NCI-H226 (cell line): ENCODE data around the gene PDCD1.
"Not testable (repeated sequence)": the region's sequence is repeated elsewhere in the genome, so short reads cannot be mapped to it uniquely, and the experiment has no call there.

ENCODE experiments used
- DNase-seq: peaks from one replicate; pipeline ENCODE4 v3.0.0-alpha.2; 2015

Gene PDCD1

DNA sequence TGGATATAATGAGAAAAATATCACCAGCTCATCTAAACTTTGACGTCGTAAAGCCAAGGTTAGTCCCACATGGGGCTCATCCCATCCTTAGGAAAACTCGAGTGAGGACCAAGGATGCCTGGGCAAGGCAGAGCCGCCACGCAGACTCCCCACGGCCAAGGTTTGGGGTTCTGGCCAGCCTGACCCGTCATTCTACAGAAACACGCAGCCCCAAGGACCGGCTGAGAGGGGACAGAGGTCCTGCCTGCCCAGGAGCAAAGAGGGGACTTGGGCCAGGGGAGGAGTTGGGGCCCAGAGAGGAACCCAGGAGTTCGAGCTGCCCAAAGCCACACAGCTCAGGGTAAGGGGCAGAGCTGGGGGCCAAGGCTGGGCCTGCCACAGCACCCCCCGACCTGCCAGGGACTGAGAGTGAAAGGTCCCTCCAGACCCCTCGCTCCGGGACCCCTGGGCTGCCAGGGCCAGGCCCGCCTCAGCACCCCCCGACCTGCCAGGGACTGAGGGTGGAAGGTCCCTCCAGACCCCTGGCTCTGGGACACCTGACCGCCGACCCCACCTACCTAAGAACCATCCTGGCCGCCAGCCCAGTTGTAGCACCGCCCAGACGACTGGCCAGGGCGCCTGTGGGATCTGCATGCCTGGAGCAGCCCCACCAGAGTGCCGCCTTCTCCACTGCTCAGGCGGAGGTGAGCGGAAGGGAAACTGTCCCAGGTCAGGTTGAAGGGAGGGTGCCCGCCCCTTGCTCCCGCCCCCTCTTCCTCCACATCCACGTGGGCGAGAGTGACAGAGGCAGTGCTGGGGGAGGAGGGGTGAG, at the start of gene PDCD1:
Gene PDCD1, minus strand, starts transcription at position 689 of the 811 bp plus-strand sequence. Its CDS starts 56 bp downstream, at position 633.
- DNase-seq = no peak

- DNase-seq = not testable (repeated sequence)
Observed at GRCh38 chr2:241907831-241908230, 49.1 kb upstream of the PDCD1 start.

- no peak for DNase-seq
Observed at GRCh38 chr2:241906826-241907570, 48.3 kb upstream of the PDCD1 start.

- not testable (repeated sequence) for DNase-seq
Observed at GRCh38 chr2:241906378-241906770, 47.7 kb upstream of the PDCD1 start.

DNA sequence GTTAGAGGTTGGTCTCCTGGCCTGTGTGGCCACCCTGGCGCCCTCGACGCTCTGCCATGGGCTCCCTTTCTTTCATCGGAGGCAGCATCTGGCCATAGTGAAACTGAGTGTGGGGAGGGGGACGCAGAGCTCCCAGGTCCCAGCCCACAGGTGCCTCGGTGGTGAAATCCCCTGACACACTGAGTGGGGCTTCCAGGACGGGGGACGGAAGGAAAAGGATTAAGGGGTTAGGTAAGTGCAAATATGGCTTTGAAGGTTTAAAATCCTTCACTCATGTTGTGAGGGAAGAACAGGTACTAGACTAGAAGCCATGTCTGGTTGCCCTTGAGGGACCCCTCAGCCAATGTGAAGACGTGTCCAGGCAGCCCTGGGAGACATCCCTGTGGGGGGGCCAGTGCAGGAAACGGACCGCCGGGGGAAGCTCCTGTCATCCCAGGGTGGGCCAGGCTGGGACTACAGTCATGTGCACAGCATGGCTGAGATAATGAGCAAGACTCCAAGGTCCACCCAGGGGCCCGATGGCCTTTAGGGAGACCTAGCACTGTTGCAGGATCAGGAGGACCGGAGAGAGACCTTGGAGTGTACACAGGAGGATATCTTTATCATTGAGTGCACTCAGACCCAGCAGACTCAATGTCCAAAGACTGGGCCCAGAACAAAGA, 47.2 kb upstream of the PDCD1 start:
- no peak for DNase-seq

DNA sequence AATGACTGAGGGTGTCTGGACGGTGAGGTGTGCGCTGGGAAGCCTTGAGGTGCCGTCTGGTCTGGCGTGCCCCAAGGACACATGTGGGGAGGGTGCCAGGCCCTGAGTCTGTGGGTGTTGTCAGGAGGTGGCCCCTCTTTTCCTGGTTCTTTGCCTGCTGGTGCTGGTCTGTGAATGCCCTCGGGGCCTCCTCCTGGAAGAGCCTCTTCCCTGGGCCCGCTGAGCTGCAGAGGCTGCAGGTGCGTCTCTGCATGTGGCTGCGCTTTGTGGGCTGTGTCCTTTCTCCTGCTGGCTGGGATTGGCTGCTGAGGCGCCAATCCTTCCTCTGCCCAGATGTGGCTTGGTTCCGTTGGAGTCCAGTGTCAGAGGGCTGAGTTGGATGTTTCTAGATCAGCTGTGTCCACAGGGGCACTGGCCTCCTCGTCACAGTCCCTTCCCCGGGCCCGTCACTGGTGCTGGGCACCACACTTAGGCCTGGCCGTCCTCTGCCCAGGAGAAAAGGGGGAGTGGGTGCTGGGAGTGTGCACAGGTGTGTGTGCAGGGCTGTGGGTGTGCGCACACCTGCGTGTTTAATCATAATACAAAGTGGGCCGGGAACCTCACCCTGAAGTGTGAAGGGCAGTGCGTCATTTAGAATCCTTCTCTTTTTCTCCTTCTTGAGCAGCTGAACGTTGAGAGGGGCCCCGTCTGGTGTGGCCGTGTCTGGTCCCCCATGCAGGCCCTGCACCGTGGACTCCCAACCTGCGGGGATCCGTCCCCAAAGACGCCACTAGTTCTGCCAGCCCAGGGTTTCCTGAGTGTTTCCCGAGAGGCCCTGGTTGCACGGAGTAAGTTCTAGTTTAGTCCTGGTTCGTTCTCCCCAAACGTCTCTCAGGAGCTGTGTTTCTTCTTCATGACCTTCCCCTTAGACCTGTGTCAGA, 46.4 kb upstream of the PDCD1 start:
- no peak for DNase-seq

DNA sequence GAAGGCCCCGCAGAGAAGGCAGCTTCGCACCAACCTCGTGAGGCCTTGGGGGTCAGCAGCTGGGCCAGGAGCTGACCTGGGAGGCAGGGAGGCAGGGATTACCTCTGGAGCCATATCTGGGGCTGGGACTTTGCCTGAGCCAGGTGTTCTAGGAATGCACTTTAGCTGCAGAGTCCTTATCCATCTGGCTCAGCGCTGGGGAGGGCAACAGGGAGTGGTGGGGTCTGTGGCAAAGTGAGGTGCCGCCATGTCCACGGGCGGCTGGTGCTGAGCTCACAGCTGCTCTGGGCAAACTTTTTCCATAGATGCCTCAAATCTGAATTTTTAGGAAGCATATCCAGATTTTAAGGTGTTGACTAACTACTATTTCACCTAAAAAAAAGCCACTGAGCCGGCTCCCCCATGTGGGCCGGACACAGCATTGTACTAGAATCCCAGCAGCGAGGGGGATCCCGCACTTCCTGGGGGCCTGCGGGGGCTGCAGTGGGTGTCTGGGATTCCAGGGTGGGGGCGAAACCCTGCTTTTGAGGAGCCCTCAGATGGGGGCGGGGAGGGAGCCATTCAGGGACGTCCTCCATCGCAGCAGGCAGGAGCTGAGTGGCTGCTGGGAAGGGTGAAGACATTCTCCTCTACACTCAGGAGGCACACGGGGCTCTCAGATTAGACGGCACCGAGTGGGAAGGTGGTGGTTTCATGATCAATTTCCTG, 45.5 kb upstream of the PDCD1 start:
- DNase-seq = no peak

DNA sequence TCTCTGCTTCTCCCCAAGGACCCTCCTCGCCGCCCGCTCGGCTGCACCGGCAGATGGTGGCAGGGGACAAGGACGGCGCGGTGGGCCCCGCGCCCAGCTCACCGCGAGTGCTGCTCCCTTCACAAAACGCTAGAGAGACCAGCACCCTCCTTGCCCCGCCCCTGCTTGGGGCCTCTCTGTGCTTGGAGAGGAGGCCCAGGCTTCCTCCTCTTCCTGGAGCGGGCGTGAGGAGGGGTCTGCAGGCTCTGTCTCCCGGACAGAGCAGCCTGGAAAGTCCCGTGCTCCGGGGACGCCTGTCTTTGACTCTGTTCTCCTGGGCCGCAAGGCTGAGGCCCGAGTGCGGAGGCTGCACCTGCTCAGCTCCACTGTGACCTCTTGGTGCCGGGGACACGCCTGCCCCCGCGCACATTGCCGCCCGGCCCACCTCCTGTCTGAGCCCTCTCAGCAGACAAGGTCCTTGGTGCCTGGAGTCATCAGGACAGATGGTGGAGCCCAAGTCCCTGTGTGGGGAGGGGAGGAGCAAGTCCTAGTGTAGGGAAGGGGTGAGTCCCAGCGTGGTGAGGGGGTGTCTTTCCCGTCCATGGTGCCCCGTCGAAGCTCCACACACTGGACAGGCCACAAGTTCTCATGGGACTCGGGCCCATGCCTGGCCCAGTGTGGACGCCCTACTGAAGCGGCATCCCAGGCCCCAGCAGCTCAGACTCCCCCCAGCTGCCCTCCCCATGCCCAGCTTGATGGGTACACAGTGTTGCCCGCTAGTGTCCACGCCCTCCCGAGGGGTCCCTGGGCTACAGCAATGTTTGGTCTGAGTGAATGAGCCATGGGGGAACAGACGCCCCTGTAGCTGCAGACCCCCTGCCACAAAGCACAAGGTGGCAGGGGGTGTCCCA, 44.7 kb upstream of the PDCD1 start:
- no peak for DNase-seq

DNA sequence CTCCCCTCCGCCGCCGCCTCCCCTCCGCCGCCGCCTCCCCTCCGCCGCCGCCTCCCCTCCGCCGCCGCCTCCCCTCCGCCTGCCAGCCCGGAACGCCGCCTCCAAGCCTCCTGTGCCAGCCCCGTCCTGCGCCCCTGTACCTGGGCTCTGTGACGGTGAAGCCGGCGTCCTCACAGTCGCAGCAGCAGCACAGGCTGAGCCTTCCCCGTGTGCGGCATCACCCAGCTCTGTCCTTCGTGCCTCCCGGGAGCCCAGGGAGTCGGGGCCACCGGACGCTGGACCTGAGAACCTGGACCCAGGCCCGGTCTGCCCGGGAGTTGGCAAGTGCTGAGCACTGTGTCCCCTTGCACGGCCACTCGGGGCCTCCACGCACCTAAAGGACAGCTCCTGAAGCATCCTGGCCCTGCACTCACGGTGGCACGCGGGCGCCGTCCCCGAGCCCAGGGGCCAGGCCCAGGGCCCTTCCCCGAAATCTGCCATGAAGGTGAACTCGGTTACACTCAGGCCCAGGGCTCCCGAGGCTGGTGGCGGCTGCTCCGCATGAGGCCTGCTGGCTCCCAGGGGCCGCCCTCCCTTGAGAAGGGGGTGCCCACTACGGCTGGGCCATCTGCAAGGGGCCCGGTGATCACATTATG, 43.8 kb upstream of the PDCD1 start:
- no peak for DNase-seq

- no peak for DNase-seq
Observed at GRCh38 chr2:241901500-241902351, 43.0 kb upstream of the PDCD1 start.

GRCh38 chr2:241901018-241901380, 42.3 kb upstream of the PDCD1 start:
- DNase-seq = no peak

DNA sequence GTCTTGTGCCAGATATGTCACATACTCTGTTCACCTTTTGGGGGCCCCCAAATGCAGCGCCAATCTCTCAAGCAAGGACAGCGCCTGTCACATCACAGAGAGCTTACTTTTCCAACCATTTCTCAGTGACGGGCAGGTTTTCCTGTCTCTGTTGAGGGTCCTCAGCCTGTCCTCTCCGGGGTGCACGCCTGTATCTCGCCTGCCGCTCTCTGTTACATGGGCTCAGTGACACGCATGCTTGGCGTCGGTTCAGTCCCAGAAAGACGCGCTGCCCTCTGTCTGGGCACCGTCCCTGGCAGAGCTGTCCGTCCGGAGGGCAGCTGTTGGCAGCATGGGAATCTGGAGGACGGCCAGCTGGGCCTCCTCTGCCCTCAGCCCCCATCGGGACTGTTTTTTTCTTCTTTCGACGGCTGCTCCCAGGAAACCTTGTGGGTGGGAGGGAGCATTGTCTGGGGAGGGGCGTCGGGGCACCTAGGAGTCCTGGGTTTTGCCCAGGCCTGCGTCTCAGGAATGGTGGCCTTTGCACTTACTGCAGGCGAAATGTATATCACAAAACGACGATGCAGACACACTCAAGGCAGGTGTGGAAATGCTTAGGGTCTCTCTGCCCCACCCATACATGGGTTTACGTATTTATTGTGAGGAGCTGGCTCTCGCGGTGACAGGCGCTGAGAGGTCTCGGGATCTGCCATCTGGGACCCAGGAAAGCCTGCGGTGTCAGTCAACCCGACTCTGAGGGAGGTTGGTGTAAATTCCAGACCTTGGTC, 41.7 kb upstream of the PDCD1 start:
- DNase-seq = no peak

DNA sequence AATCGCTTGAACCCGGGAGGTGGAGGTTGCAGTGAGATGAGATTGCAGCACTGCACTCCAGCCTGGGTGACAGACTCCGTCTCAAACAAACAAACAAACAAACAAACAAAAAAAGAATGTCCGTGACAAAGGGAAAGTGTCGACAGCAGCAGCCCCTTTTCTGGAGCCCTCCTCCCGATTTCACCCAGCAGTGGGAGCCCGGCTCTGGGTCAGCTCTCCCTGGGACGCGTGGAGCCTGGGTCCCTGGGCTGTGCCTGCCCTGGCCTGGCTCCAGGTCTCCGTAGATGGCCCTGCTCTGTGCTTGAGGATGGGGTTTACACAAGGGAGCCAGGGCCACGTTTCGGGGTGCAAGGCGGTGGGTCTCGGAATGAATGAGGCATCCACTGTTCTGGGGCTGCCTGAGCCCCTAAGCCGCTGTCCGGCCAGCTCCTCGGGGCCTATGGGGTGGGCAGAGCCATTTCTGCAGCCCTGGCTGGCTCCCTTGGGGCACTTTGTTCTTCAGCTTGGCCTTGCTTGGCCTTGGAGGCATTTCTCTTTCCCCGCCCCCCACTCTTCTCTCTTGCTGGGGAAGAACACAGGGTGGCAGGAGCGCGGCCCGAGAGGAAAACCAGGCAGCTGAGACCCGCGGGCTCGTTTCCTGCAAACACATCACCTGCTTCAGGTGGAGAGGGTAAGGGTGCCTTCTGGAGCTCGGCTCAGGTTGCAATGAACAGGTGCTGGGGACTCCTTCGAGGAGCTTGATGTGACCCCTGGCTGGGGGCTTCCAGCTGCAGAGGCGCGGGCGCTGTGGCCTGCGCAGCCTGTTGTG, 40.0 kb upstream of the PDCD1 start:
- no peak for DNase-seq

DNA sequence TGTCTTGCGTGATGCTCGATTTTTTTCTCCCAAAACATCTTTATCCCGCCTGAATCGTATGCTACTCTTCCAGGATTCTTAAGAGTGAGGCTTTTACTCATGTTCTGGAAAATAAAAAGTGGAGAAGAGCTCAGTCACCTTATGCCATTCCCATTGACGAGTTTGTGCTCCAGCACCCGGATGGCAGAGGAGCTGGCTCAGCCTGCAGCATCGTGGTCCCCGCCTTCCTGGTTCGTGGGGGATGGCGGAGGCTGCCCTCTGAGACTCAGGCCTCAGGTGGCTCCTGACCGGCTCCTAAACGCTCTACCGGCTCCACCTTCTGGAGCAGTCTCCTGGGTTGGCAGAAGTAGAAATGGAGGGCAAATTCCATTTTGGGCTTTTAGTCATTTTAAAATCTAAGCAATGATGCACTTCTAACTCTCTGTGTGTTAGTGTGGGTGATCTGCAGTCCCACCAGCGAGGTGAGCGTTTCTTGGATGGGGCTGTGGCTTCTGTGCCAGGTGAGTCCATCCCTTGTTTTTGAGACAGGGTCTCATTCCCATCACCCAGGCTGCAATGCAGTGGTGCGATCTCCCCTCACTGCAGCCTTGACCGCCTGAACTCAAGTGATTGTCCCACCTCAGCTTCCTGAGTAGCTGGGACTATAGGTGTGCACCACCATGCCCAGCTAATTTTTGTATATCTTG, 38.7 kb upstream of the PDCD1 start:
- no peak for DNase-seq

GRCh38 chr2:241896746-241897201, 38.1 kb upstream of the PDCD1 start:
- DNase-seq = no peak

DNA sequence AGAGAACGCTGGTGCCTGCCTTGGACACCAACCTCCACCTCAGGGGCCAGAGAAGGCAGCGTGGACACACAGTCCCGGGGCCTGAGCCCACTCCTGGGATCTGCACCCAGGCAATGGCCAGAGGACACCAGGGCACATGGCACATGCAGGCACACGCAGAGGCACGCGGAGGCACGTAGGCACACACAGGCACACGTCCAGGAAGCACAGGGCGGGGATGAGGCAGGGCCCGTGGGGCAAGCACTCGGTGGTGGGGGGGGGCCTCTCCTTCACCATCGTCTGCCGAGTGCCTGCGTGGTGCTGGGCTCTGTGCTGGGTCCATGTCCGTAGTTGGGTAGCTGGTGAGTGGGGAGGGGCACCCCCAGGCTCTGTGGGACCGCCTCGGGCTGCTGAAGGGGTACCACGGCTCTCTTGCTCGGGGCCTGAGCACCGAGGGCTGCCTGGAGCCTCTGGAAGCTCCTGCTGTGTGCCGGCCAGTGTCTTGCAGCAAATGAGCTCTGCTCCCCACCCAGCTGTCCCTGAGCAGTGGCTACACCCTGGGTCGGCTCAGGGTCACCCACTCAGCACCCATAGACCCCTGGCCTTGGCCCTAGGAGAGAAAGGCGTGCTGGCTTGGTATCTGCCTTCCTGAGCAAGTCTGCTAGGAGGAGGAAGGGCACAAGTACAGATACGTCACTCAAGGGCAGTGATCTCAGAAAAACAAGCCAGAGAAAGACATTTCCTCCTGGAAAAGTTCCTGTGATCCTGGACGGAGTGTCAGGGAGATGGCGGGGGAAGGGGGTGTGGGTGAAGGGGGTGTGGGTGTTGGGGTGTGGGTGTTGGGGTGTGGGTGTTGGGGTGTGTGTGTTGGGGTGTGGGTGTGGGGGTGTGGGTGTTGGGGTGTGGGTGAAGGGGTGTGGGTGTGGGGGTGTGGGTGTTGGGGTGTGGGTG, 37.3 kb upstream of the PDCD1 start:
- no peak for DNase-seq
